GM12891 (cell line): Measurements from ENCODE around the gene PPP6C.
"Not testable (repeated sequence)": the region's sequence is repeated elsewhere in the genome, so short reads cannot be mapped to it uniquely, and the experiment has no call there.

Experiments
- DNase-seq: peaks from one replicate; pipeline ENCODE4 v3.0.0; 2011; ENCODE audit warnings: low spot score; ENCODE audit not compliant: insufficient read length
- FAIRE-seq: peaks from 2 replicates; lab custom pipeline; 2011; peaks lifted over from hg19 to GRCh38; lab: Jason Lieb, UNC
- PAX5 ChIP-seq: IDR thresholded peaks from 2 replicates; pipeline ENCODE4 v1.6.1; 2011; ENCODE audit warnings: low read length, moderate library complexity, mild to moderate bottlenecking; ENCODE audit not compliant: insufficient read depth, severe bottlenecking
- POLR2A ChIP-seq: IDR thresholded peaks from 2 replicates; pipeline ENCODE4 v1.6.1; 2011; ENCODE audit warnings: low read depth, low read length, control low read depth
- POLR2AphosphoS5 ChIP-seq: IDR thresholded peaks from 2 replicates; pipeline ENCODE4 v1.6.1; 2011; ENCODE audit warnings: low read depth, low read length, control low read depth
- POU2F2 ChIP-seq: IDR thresholded peaks from 2 replicates; pipeline ENCODE4 v1.6.1; 2011; ENCODE audit warnings: low read depth, mild to moderate bottlenecking, control low read depth, low read length, moderate library complexity
- SPI1 ChIP-seq: IDR thresholded peaks from 2 replicates; pipeline ENCODE4 v1.6.1; 2011; ENCODE audit warnings: low read depth, low read length, control low read depth
- TAF1 ChIP-seq: IDR thresholded peaks from 2 replicates; pipeline ENCODE4 v1.6.1; 2011; ENCODE audit warnings: low read depth, low read length, control low read depth

The PPP6C gene

DNA sequence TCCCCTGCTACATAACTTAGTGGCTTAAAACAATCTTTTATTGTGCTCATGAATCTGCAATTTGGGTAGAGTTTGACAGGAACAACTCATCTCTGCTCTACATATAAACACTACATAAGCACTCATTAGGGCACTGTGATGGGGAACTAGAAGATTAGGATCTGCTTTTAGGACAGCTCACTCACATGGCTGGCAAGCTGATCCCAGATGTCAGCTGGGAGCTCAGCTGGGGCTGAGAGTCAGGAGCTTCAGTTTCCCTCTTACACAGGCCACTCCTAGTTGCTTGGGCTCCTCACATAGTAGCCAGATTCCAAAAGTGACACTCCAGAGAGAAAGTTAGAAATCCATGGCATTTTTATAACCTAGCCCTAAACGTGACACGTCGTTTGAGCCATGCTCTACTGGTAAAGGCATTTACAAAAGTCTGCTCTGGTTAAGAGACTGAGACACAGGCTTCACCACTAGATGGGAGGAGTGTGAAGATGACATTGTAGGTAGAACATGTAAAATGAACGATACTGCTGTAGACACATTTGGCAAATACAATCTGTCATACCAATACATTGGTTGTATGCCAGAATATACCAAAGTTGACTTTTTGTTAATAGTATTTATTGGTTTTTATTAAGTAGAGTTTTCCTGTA lies 69.8 kb downstream of the PPP6C start:
- DNase-seq = no peak
- no peak for TF ChIP-seq POLR2A
- no peak for TF ChIP-seq POLR2AphosphoS5
- no peak for TF ChIP-seq TAF1
- no peak for FAIRE-seq

DNA sequence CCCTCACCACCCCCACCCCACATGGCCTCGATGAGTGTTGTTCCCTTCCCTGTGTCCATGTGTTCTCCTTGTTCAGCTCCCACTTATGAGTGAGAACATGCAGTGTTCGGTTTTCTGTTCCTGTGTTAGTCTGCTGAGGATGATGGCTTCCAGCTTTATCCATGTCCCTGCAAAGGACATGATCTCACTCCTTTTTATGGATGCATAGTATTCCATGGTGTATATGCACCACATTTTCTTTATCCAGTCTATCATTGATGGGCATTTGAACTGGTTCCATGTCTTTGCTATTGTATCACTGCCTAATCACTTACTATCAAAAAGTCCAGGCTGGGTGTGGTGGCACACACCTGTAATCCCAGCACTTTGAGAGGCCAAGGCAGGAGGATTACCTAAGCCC lies 70.9 kb downstream of the PPP6C start:
- DNase-seq, FAIRE-seq: not testable (repeated sequence)

DNA sequence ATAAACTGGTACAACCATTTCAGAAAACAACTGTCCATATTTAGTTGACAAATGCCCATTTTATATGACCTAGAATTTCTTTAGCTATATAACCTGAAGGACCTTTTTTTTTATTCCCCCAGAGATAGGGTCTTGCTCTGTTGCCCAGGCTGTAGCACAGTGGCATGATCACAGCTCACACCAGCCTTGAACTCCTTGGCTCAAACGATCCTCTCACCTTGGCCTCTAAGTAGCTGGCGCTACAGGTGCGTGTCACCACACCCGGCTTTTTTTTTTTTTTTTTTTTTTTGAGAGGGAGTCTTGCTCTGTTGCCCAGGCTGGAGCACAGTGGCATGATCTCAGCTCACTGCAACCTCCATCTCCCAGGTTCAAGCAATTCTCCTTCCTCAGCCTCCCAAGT lies 75.1 kb downstream of the PPP6C start:
- FAIRE-seq, DNase-seq: not testable (repeated sequence)

DNA sequence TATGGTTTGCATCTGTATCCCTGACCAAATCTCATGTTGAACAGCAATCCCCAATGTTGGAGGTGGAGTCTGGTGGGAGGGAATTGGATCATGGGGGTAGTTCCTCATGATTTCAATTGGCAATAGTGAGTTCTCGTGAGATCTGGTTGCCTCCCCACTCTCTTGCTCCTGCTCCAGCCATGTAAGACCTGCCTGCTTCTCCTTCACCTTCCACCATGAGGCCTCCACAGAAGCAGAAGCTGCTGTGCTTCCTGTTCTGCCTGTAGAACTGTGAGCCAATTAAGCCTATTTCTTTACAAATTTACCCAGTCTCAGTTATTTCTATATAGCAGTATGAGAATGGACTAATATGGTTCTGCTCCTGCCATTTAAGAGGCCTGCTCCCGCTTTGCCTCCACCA lies 79.1 kb downstream of the PPP6C start:
- TF ChIP-seq POLR2AphosphoS5 (no peak), SPI1 (no peak), POLR2A (no peak), POU2F2 (no peak), TAF1 (no peak), PAX5 (no peak)

DNA sequence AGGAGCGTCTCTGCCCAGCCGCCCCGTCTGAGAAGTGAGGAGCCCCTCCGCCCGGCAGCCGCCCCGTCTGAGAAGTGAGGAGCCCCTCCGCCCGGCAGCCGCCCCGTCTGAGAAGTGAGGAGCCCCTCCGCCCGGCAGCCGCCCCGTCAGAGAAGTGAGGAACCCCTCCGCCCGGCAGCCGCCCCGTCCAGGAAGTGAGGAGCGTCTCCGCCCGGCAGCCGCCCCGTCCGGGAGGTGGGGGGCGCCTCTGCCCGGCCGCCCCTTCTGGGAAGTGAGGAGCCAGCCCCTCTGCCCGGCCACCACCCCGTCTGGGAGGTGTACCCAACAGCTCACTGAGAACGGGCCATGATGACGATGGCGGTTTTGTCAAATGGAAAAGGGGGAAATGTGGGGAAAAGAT lies 81.1 kb downstream of the PPP6C start:
- not testable (repeated sequence) for DNase-seq, FAIRE-seq

More for the DNA sequence above, 79.1 kb downstream of the PPP6C start:
- DNase-seq = no peak
- FAIRE-seq = no peak

DNA sequence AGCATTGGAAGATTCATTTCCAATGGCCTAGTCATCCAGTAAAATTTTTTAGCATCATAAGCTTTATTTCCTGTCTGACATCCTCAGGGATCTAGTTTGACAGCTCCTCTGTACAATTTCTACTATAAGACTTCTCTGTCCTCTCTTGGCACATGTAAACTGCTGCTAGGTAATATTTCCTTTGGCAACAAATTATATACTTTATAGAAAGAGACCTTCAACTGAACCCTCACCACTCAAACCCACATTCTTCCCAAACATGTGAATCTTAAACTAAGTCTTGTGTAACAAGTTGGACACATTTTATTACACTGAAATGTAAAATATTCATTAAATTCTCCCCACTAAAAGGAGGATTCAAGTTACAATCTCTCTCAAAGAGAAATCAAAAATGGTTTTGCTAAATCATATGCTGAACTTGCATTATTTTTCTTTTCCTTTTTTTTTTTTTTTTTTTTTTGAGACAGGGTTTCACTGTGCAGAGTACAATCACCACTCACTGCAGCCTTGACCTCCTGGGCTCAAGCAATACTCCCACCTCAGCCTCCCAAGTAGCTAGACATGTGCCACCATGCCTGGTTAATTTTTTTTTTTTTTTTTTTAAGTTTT lies 83.2 kb downstream of the PPP6C start:
- TF ChIP-seq SPI1 (no peak), PAX5 (no peak), POU2F2 (no peak), POLR2A (no peak), POLR2AphosphoS5 (no peak), TAF1 (no peak)
- no peak for DNase-seq
- FAIRE-seq = no peak

DNA sequence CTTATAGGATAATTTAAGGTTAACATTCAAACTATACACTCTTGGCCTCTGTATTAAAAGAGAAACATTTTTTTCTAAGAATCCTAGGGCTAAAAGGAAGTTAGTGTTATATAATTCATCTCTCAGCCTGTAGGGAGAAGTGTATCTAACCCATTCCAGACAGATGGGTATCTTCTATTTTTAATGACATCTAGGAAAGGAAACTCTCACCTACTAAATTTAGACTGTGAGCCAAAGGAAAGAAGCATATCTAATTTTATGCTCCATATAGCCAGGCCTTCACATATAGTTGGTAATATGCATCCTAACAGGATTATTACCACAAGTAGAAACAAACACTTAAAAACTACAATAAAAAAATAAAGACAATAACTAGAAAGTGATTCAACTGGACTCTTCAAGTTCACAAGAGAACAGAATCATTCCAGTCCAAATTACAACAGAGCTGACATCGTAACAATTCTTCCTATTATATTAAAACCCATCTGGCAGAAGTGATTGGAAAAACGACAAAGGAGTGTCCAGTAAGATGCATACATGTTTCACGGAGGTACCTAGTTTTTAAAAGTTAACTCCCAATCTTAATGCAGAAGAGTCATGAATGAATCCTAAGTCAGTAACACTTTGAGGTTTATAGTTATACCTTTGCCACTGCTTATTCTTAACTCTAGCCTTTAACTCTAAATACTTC lies 85.7 kb downstream of the PPP6C start:
- no peak for FAIRE-seq
- TF ChIP-seq TAF1 (no peak), SPI1 (no peak), PAX5 (no peak), POLR2AphosphoS5 (no peak), POU2F2 (no peak), POLR2A (no peak)
- no peak for DNase-seq

DNA sequence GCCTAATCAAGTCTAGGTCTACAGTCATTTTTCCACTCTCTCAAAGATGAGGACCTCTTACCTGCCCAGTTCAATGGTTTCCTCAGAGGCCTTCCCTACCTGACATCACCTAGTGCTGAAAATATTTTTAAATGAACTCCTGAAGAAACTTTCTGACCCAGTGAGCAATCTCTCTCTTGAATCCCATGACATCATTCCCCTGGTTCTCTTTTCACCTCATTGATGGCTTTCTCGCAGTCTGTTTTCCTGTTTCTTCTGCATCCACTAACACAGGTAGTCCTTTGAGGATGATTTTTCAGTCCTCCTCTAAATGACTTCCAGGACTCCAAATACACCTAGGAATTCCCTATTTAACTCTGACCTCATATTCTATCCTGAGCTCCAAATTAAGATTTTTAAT lies 86.6 kb downstream of the PPP6C start:
- TF ChIP-seq POU2F2 (no peak), TAF1 (no peak), PAX5 (no peak), SPI1 (no peak), POLR2A (no peak), POLR2AphosphoS5 (no peak)
- FAIRE-seq = no peak
- DNase-seq = no peak

DNA sequence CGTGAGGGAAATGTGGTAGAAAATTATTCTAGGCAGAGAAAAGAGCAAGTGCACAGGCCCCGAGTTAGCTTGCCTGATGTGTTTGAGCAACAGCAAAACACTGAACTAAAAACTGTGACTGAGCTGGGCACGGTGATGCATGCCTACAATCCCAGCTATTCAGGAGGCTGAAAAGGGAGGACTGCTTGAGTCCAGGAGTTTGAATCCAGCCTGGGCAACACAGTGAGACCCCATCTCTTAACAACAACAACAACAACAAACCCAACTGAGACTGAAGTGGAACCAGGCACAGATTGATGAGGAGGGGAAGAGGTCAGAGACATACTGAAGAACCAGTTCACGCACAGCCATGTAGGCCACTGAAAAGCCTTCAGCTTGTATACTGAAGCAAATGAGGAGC lies 88.8 kb downstream of the PPP6C start:
- DNase-seq (no peak), FAIRE-seq (no peak)
- TF ChIP-seq SPI1 (no peak), POU2F2 (no peak), POLR2A (no peak), TAF1 (no peak), PAX5 (no peak), POLR2AphosphoS5 (no peak)

DNA sequence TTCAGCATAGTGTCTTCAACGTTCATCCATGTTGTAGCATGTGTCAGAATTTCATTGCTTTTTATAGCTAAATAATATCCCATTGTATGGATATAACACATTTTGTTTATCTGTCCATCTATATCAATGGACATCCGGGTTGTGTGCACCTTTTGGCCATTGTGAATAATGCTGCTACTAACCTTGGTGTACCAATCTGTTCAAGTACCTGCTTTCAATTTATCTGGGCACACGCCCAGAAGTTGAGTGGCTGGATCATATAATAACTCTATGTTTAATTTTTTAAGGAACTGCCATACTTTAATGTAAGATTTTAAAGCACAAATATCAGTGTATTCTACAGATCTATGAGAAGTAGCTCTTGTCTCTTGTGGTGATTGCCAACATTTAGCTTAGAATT lies 89.8 kb downstream of the PPP6C start:
- no peak for FAIRE-seq
- no peak for TF ChIP-seq POLR2AphosphoS5
- TF ChIP-seq TAF1 = no peak
- no peak for TF ChIP-seq POLR2A
- TF ChIP-seq PAX5 = no peak

More for the DNA sequence above, 89.8 kb downstream of the PPP6C start:
- no peak for DNase-seq
